H1 (cell line): ENCODE data around the gene SH3BGRL.

Experiments used
- CTCF ChIP-seq, 3 experiments: IDR thresholded peaks; 1 replicate in 2 of 3; 2 replicates in 1 of 3; pipeline versions ENCODE4 v1.5.1 to v1.6.1; 2011; ENCODE audit warnings: low read length in 3 of 3, mild to moderate bottlenecking in 3 of 3, inconsistent platforms in 2 of 3, low read depth in 1 of 3, moderate library complexity in 1 of 3; ENCODE audit not compliant: insufficient read depth in 1 of 3; ENCODE audit errors: control extremely low read depth in 1 of 3
- GABPA ChIP-seq: IDR thresholded peaks from 2 replicates; pipeline ENCODE4 v1.6.1; 2011; ENCODE audit warnings: mild to moderate bottlenecking, low read length, moderate library complexity, borderline replicate concordance; ENCODE audit not compliant: insufficient read depth
- RAD21 ChIP-seq, 2 experiments: IDR thresholded peaks in 1 of 2; conservative IDR thresholded peaks in 1 of 2; 2 replicates each; pipeline ENCODE4 v1.6.1; 2011; ENCODE audit warnings: low read depth in 2 of 2, low read length in 2 of 2, improper control_type of control experiment in 1 of 2, inconsistent platforms in 1 of 2, mild to moderate bottlenecking in 1 of 2, moderate library complexity in 1 of 2

GRCh38 chrX:81231476-81231875 is 29.6 kb downstream of the SH3BGRL start:
- no peak for TF ChIP-seq CTCF (IDR thresholded peaks at IDR 0.05; ENCODE audit: control extremely low read depth in 1 of 3, insufficient read depth in 1 of 3, low read depth in 1 of 3, low read length in 3 of 3)
- no peak for TF ChIP-seq GABPA
- TF ChIP-seq RAD21 (IDR thresholded peaks at IDR 0.05 in 1 of 2, conservative IDR thresholded peaks at IDR 0.05 in 1 of 2; ENCODE audit: low read depth in 2 of 2, low read length in 2 of 2), result no peak
